Hepatocyte (in vitro differentiated cells): ENCODE data around the gene TACC2.

ENCODE experiments used
- CTCF ChIP-seq: fragments of 200-600 bp; sonication (generic); IDR thresholded peaks from 2 replicates; pipeline ENCODE4 v1.5.1; 2016; ENCODE audit warnings: antibody characterized with exemption, mild to moderate bottlenecking; ENCODE audit not compliant: poor library complexity
- EZH2 ChIP-seq: fragments of 200-600 bp; sonication (generic); IDR thresholded peaks from 2 replicates; pipeline ENCODE4 v1.6.1; 2016; ENCODE audit warnings: antibody characterized with exemption, mild to moderate bottlenecking, borderline replicate concordance
- EZH2phosphoT487 ChIP-seq: fragments of 200-600 bp; sonication (generic); IDR thresholded peaks from one replicate; pipeline ENCODE4 v1.6.1; 2018; ENCODE audit warnings: antibody characterized with exemption, mild to moderate bottlenecking, low read depth, moderate library complexity; ENCODE audit not compliant: unreplicated experiment, severe bottlenecking

- no peak for TF ChIP-seq CTCF
- TF ChIP-seq EZH2phosphoT487 = no peak
- TF ChIP-seq EZH2 = no peak
Measured at GRCh38 chr10:122251459-122252255, 262.7 kb downstream of the TACC2 start.
